GM21528 (cell line): ENCODE measurements around the gene GRIA1.

Source experiments
- ATAC-seq: cut with Tn5 transposase; IDR thresholded peaks from one replicate; pipeline ENCODE4 v1.9.1; 2021; ENCODE audit warnings: mild to moderate bottlenecking, moderate library complexity; ENCODE audit not compliant: unreplicated experiment, low FRiP score

The GRIA1 gene

DNA sequence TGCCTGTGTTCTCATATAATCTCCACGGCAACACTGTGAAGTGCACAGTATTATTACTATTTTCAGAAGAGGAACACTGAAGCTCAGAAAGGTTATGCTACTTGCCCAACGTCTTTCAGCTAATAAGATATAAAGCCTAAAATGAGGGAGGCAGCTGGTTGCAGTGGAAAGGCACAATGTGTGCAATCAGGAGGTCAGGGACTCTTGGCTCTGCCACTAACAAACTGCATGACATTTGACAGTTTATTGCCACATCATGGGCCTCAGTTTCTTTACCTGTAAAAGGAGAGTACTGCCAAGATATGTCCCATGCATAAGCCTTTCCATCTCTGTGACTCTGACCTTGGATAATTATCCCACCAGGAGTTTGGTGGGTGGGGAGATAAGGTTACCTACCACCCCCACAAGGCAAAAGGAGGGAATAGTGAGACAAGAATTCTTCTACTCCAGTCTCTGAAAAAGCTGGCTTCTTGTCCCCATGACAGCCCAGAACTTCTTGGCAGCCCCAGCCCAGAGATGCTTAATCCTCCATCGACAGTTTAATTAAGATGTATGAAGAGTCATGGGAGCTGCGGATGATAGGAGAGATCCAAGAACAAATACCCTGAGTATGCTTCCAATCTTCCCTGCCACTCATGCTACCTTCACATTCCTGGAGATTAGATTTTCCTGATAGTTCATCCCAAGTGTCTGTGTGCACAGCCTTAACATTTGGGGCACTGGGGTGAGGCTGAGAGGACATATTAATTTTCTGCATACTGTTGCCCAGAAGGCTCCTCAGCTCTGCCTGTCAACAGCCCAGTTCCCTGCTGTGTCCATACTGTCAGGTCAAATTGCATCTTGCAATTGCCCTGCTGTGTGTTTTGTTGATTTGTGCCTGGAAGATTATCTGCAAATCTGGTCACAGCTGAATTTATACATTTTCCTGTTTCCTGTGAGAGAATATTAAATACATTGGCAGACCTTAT, 277.0 kb downstream of the GRIA1 start:
- ATAC-seq, result no peak

DNA sequence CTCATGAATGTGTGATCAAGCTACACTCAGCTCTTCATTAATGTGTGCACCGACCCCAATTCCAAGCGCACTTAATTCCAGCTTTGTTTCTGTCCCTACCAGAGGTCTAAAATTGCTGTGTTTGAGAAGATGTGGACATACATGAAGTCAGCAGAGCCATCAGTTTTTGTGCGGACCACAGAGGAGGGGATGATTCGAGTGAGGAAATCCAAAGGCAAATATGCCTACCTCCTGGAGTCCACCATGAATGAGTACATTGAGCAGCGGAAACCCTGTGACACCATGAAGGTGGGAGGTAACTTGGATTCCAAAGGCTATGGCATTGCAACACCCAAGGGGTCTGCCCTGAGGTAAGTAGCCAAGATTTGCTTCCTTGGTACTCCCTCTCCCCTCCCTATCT, 279.6 kb downstream of the GRIA1 start:
- ATAC-seq, result no peak

DNA sequence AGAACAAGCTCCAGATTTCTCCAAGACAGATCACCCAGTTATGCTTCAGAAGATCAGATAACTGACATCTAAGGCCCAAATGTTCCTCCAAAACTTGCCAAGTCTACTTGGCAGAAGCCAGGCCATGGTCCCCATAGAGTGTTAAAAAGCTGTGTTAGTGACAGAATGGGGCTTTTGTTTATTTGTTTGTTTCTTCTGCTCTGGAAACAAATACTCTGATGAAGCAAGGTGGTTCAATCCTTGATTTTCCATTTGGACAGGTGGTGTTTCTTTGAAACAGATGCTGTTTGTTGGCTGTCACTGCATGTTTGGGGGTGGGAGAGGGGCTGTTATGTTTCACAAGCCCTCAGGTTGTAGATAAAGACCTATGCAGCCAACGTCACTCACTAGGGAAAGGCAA, 284.2 kb downstream of the GRIA1 start:
- ATAC-seq, result no peak

DNA sequence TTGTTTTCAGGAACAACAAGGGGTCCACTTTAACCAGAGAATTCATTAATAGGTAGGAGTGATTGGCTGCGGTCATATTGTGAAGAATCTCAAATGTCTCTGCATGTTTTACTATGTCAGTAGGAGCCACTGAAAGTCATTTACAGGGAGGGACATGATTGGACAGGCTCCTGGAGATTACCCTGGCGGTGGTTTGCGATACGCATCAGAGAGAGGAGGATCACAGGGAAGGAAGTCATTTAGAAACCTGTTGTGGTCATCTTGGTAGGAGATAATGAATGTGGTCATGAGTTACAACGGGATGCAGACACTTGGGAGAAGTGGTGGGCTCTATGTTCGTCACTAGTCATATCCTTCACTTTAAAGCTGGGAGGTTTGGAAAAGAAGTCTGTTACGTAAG, 285.5 kb downstream of the GRIA1 start:
- no peak for ATAC-seq

DNA sequence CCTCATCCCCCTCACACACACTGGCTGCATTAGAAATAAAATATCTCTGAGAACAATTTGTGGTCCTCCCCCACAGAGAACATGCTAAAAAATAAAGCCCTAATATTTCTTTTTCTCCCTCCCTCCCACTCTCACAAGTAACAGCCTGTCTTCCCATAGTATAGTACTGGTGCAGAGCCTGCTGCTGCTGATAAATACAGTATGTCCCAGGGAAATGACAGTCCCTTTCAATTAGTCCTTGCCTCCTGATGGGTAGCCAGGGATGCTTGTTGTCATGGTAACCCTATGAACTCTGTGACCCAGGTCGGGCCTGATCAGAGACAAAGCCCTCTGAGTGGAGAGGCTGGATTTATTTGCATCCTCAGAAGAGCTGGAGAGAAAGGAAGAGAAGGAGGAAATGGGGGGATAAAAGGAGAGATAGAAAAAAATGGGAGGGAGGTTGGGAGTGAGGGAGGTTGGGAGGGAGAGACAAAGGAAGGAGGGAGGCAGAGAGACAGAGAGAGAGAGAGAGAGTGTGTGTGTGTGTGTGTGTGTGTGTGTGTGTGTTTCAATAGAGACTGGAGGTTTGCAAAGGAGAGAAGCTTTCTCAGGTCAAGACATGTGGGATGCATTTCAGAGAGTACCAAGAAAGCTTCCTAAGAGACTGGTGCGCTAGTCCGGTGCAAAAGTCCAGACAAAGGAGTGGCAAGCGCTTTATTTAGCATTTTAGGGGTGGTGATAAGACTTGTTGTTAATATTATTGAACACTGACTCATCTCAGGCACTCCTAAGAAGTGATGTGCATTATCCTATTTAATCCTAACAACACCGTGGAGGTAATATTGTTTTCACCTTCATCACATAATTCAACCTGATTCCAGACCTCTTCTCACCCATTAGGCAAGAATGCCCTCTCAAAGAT, 287.5 kb downstream of the GRIA1 start:
- no peak for ATAC-seq

DNA sequence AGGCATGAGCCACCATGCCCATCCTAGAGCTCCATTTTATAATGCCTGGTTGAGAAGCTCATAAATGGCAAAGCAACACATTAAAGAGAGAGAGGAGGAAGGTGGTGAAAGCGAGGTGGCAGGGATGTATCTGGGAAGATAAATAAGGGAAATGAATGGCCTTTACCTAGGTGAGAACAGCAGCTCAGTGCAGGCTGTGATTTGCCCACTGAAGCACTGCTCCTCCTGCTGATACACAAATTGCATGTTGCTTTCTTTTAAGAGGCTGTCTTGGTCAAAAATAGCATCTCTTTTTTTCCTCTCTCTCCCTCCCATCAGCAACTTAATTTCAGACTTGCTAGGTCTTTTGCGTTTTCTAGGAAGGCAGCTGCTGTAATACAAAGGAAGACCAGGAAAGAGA, 289.4 kb downstream of the GRIA1 start:
- no peak for ATAC-seq

DNA sequence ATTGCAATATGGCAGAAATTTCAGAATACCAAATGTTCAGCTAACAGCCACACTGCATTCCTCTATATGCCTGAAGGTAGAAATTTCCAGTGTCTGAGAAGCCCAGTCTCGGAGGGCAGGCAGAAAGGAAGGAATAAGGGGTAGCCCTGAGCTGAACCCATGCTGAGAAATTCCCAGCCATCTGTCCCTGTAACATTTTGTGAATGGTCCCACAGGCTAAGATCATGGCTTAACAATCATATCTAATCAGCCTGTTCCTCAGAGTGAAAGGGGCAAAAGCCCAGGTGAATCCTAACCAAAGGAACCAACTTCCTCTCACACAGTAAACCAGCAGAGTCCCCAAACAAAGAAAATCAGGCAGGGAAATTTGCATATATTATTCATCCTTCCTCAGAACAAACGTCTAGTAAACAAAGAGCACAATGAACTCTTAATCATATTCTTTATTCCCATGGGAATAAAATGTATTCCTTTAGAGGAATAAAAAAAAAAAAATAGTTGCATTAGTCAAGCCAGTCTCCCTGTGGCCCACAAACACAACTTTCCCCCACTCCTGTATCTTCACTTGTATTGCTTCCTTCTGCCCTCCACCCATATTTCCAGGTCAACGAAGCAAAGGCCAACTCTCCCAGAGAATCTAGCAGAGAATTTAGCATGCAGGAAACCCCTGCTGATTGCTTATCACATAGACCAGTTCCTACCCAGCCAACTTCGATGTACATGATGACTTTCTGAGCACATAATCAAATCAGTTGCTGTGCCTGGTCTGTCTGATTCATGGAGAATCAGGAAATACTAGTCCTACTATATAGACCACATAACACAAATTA, 290.6 kb downstream of the GRIA1 start:
- no peak for ATAC-seq

DNA sequence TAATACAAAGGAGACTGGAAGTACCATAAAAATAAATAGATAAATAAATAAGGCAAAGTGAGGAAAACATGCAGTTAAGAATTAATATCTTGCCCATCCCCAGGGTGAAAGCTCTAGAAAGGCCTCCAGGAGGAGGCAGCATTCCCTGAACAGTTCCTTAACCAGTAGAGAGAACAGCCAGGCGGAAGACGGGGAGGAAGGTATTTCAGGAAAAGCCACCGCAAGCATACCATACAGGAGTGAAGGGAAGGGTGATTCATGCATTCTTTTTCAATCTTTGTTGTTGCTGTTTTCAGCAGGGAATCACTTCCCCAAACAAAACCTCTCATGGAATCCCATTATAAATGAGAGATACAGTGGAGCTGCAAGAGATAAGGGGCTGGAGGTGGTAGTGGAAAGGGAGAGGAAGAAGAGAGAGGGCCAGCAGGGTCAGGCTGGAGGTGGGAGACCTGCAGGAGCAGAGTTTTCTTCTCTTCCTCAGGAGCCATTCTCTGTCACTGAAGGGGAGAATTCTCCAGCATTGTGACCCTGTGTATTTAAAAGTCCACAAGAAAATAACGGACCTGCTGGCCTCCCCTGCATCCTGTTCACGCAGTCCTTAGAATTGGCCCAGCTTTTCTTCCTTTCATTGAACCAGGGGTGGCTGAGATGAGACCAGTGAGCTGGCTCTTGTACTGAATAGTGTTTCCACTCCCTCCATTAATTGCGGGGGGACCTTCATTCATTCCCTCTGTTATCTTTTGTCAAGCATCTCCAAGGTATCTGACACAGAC, 292.3 kb downstream of the GRIA1 start:
- no peak for ATAC-seq

DNA sequence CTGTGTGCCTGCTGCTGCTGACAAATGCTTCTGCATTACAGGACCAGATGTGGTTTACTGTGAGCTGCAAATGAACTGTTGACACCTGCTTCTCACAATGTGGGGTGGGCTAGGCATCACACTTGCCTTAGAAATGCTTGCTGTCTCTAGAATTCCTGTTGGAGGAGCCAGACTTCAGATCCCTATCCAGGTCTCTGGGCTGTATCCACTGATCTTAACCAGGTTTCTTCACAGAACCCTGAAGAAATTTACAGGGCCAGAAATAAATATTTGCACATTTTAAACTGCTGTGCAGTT, 292.8 kb downstream of the GRIA1 start:
- no peak for ATAC-seq

DNA sequence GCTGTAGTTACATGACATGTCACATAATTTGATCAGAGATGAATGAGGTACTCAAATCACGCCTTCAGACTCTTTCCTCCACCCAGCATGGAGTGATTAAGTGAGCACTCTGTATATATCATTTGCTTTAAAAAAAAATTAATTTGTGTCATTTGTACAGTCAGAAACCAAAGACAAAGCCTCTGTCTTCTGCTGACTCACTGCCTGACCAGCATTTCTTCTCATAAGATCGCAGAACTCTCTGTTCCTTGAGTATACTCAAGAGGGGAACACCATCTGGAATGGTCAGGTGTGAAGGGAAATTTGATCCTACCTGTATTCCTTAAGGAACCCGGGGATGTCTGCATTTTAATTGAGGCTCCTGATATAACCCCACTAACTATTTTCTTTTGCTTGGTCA, 293.8 kb downstream of the GRIA1 start:
- ATAC-seq, result no peak

DNA sequence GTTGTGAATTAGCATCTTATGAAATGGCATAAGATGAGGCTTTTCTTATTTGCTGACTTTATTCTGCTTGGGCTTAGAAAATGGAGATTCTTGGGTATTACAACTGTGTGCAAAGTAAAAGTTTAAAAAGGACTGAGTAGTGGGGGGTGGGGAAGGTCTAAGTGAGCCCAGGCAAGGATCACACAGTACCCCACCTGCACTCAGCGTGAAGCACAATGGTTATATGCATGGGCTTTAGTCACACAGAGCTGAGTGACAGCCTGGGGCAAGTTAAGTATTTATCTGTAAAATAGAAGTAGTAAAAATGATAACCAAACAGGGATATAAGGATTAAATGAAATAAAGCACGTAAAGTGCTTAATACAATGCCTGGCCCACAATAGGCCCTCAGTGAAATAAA, 300.9 kb downstream of the GRIA1 start:
- no peak for ATAC-seq

DNA sequence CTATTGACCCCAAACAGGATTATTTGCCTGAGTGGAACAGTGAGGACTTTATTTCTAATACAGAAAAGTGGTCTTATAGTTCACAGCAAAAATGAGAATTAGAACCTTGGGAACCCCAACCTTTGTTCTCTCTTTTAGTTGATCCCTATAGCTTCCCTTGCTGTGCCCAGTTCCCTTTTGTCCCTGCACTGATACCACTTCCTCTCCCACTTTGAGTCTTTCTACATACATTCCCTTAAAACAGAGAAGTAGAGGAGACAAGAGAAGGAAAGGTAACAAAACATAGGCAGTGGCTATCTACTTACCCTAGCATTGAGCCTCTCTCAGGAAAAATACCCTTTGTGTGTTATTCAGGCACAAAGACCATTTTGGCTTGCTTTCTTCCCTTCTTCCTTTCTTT, 301.8 kb downstream of the GRIA1 start:
- no peak for ATAC-seq

DNA sequence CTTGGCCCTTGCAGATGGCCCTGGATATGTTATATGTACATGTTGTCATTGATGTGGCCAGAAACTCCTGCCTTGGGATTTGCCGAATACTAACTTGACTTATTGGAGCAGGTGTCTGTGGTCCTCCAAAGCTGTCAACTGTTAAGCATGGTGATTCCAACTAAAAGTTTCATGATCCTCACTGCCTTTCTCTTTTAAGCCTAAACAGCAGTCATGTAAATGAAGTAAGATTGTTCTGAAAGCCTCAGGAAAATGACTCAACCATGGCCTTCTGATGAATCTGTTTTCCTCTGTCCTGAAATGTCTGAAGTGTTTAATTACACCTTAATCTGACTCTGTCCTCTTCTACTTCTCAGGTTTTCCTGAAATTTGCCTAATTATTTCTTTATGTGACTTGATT, 303.2 kb downstream of the GRIA1 start:
- ATAC-seq, result no peak

DNA sequence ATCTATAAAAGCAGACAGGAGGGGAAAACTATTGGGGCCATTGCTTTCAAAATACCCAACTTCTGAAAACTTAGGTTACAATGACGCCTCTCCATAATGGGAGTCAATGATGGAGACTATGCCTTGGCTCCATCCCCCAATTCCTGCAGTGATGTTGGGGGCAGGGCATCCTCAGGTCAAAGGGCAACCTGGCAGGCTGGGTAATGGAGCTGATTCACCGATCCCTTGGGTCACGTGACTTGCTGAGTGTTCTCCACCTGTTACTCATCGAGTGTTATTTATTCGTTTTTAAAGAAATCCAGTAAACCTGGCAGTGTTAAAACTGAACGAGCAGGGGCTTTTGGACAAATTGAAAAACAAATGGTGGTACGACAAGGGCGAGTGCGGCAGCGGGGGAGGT, 303.9 kb downstream of the GRIA1 start:
- no peak for ATAC-seq

DNA sequence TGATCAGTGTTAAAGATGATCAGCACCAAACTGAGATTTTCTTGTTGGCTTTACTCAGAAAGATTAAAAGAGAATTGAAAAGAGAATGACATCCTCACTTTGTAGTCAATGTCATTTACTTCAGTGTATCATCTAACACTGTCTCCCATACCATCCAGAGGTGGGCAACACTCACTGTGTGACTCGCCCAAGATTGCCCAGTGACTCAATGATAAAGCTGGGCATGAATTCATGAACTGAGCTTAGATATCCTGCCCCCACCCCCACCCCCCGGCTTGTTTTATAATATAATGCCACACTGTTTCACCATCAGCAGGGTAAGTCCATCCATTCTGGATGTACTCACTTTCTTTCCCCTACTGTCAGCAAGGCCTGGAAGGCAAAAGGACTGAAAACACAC, 306.1 kb downstream of the GRIA1 start:
- ATAC-seq, result no peak

DNA sequence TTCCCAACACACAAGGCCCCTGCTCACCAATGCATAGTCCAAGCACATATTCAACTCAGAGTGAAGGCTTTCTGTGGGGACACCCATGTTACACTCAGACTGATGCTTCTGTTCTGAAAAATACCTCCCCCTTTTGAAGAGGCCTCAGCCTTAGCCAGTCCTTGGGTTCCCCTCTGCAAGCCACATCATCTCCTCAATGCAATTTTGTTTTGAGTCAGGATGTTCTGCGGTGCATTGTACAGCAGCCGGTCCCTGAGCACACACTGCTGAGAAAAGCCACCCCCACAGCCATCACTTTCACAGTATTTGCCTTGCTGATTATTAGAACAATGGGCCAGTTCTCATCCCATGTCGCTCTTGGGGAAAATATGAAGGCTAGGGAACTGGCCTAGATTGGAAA, 307.0 kb downstream of the GRIA1 start:
- no peak for ATAC-seq

DNA sequence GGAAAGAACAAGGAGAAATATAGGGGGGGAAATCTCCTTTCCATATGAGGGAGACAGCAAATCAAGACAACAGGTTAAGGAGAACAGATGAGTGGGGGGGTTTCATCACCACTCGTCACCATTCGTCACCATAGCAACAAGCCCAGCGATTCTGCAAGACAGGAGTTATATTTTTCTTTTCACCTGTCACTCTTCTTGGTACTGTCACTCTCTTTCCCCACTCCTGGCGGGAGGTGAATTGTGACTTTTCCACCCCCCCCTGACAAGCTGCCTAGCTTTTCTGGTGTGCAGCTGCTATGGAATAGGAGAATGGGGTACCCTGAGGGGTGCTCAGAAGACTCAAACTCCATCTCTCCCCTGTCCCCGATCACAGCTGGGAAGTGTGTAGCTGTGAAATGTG, 308.4 kb downstream of the GRIA1 start:
- no peak for ATAC-seq

DNA sequence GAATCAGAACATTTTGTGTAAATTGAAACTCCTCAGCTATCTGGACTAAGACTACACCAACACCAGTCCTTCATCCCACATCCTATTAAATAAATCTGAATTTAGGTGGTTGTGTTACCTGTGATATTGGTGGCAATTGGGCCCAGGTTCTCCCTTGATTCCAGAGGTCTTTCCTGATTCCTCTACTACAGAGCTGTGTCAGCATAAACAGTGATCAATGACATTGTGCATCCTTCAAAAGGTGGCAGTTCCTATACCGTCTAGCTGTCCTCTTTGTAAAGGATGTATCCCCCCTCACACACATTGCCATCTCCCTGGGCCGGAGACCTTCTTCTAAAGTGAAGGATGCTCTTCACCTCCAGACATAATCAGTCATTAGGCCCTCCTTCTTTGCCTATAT, 309.0 kb downstream of the GRIA1 start:
- no peak for ATAC-seq

DNA sequence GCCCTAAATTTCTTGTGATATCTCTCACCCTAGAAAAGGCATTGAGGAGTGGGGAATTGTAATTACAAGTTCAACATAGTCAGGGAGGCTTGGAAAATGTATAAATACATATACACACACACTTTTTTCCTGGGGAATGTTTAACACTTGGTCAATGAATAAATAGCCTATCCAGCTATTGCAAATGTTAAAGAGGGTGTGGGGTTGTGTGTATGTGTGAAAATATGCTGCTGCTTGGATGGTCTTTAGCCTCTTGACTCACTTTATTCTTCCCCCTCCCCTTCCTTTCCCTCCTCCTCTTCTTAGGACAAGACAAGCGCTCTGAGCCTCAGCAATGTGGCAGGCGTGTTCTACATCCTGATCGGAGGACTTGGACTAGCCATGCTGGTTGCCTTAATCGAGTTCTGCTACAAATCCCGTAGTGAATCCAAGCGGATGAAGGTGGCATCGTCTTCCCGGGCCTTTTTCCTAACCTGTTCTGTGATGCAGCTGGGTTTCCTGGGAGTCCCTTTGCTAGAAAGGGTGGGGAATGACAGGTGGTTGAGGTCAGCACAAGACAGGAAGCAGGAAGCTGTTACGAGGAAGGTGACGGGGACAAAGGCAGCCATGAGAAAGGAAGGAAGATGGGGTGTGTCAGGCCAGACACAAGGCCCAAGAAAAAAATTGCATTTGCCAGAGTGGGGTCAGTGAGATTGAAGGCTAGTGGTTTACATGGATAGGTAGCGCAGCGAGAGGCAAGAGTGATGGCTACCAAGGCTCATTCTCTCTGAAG, 311.8 kb downstream of the GRIA1 start:
- no peak for ATAC-seq
